GM18526 (cell line): ENCODE measurements around the gene G6PC2.

Experiments
- POLR2A ChIP-seq: IDR thresholded peaks from 3 replicates; pipeline ENCODE4 v1.6.1; 2011; ENCODE audit not compliant: insufficient read length; ENCODE audit errors: extremely low read depth

G6PC2 gene

GRCh38 chr2:168897449-168897848 is 3.6 kb upstream of the G6PC2 start:
- no peak for TF ChIP-seq POLR2A

GRCh38 chr2:168903888-168904287 is 2.8 kb downstream of the G6PC2 start:
- TF ChIP-seq POLR2A, result no peak

- TF ChIP-seq POLR2A, result no peak
Measured at GRCh38 chr2:168904358-168904757, 3.3 kb downstream of the G6PC2 start.

DNA sequence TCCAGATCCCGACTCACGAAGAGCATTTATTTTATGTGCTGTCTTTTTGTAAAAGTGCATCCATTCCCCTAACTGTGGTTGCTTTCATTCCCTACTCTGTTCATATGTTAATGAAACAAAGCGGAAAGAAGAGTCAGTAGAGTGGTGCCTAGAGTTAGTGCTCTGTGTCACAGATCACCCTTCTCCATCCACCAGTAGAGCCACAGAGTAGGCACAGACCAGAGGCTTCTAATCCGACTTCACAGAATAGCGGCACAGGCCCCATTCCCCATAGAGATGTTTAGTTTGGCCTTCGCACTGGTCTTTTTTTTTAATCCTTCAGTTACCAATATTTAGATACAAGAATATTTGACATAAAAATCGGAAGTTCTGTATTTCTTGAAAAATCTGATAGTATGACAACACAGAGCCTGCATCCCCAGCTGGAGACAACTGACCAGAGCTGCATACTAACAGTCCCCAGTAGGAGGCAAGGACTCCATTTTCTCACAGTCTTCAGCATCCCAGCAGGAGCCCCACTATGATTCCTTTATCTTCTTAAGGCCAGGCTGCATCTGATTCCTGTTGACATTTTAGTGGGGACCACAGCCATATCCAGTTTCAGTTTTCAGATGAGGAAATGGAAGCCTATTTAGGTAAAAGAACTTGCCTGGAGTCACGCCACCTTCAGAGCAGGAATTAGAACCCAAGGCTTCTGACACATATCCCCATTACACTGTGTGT is 7.0 kb downstream of the G6PC2 start:
- no peak for TF ChIP-seq POLR2A

GRCh38 chr2:168910330-168910729 is 9.2 kb downstream of the G6PC2 start:
- no peak for TF ChIP-seq POLR2A

DNA sequence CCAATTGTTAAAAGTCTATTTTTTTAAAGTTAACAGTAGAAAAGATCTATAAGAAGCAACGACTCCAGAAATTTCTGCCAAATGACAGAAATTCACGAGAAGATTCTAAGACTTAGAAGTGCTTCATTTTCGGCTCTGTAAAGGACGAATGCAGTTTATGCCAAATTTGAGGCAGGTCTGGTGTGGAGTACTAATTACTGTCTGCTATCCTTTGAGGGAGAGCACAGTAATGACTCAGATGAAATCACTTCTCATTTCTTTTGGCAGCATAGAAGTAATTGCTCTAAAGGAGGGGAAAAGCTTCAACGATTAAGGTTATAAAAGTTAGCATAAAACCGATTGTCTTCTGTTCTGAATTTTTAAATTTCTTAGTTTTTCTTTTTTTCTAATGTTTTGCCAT is 11.4 kb downstream of the G6PC2 start:
- TF ChIP-seq POLR2A, result no peak

GRCh38 chr2:168912901-168913369 is 11.8 kb downstream of the G6PC2 start:
- no peak for TF ChIP-seq POLR2A

- TF ChIP-seq POLR2A, result no peak
Measured at GRCh38 chr2:168913495-168913894, 12.4 kb downstream of the G6PC2 start.

- TF ChIP-seq POLR2A, result no peak
Measured at GRCh38 chr2:168915441-168916330, 14.6 kb downstream of the G6PC2 start.

GRCh38 chr2:168916331-168916675 is 15.2 kb downstream of the G6PC2 start:
- TF ChIP-seq POLR2A, result no peak

- TF ChIP-seq POLR2A, result no peak
Measured at GRCh38 chr2:168920504-168921157, 19.5 kb downstream of the G6PC2 start.

DNA sequence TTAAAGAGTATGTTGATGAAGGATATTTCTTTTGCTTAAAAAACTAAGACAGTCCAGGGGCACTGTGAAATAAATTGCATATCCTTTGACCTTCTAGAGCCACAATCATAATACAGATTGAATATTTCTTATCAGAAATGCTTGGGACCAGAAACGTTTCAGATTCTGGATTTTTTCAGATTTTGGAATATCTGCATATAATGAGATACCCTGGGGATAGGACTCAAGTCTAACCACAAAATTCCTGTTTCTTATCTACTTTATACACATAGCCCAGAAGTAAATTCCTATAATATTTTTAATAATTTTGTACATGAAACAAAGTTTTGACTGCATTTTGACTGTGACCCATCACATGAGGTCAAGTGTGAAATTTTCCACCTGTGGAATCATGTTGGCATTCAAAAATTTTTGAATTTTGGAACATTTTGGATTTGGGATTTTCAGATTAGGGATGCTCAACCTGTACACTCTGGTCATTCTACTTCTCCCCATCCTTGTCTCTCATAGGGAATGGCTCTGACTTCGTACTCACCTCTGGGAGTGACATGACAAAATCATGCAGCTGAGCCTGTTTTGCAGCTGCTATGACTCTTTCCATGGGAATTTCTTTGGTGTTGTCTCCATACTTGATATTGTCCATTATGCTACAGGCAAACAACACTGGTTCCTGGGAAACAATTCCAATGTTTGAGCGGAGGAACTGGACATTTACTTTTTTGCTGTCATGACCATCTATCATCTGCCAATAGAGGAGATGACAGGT is 25.7 kb downstream of the G6PC2 start:
- no peak for TF ChIP-seq POLR2A

GRCh38 chr2:168928113-168928831 is 27.2 kb downstream of the G6PC2 start:
- TF ChIP-seq POLR2A, result no peak

GRCh38 chr2:168929031-168929430 is 27.9 kb downstream of the G6PC2 start:
- no peak for TF ChIP-seq POLR2A
